Measurements from ENCODE around the gene NR1H4.

Gene NR1H4

GRCh38 chr12:100521958-100522357, 48.3 kb downstream of the NR1H4 start:
- no peak for TF ChIP-seq CTCF (IDR thresholded peaks at IDR 0.05; ENCODE audit: insufficient read depth, low read depth, low read length, missing control alignments)
- no peak for DNase-seq (ENCODE audit: low read depth)
- H3K4me3 ChIP-seq (ENCODE audit: low read length): no peak overlapping the region

DNA sequence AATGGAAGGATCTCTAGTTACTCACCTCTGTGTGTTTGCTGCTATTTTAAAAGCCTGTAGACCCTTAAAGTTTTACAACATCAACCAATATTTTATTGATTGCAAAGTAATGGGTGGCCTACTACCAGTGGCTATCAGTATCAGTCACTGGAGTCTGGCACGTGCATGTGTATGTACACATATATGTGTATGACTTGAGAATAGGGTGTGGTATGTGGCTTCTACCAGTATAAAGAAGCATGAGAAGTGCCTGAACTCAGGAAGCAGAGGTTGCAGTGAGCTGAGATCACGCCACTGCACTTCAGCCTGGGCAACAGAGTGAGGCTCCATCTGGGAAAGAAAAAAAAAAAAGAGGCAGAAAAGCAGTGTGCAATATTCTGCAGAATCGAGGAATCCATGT, 54.4 kb downstream of the NR1H4 start:
- TF ChIP-seq CTCF (IDR thresholded peaks at IDR 0.05; ENCODE audit: insufficient read depth, low read depth, low read length, missing control alignments): no peak
- no peak for DNase-seq (ENCODE audit: low read depth)
- H3K4me3 ChIP-seq (ENCODE audit: low read length): no peak overlapping the region

DNA sequence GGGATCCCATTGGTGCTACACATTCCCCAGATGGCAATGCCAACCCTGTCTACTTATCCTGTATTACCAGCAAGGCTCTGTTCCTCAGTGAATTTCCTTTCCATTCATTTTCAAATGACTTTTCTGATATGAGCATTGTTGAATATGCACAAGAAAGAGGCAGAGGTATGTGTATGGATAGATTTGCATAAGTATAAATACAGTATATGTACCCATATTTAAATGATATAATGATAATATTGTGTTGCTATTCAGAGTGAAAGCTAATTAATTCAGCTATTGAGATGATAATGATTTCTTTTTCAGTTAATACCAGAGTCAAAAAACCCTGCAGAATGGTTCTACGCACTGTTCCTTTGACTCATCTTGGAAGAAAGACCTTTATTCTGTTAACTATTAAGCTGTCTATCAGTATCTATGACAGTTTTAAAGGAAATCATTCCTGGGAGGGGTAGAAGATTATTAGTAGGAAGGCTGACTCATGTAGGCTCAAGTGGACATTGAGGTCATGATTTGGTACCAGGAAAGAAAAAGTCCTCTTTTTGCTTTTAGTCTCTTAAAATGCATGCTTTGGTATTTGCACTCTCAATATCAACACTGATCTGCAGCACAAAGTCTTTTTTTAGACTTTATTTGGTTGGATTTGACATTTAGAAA, 54.9 kb downstream of the NR1H4 start:
- TF ChIP-seq CTCF (IDR thresholded peaks at IDR 0.05; ENCODE audit: insufficient read depth, low read depth, low read length, missing control alignments): no peak
- no peak overlapping the region for H3K4me3 ChIP-seq (ENCODE audit: low read length)
- DNase-seq (ENCODE audit: low read depth): no peak

GRCh38 chr12:100529756-100530350, 56.2 kb downstream of the NR1H4 start:
- no peak for DNase-seq (ENCODE audit: low read depth)
- TF ChIP-seq CTCF (IDR thresholded peaks at IDR 0.05; ENCODE audit: insufficient read depth, low read depth, low read length, missing control alignments): no peak
- no peak overlapping the region for H3K4me3 ChIP-seq (ENCODE audit: low read length)

DNA sequence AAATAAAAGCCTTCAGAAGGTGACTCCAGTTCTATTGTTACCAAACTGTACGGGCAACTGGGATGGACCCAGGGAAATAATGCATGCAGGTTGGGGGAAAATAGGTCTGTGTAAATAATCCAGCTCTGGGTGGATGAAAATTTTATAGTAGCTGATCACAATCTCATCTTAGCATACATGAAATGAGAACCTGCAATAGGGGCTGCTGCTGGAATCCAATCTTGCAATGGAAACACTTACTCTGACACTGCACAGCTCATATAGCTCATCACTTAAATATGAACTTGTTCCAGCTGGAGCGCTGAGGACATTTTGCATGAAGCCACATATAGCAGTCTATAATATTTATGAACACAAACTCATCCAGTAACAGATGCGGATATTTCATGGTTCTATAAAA, 59.7 kb downstream of the NR1H4 start:
- TF ChIP-seq CTCF (IDR thresholded peaks at IDR 0.05; ENCODE audit: insufficient read depth, low read depth, low read length, missing control alignments): no peak
- DNase-seq (ENCODE audit: low read depth): no peak
- no peak overlapping the region for H3K4me3 ChIP-seq (ENCODE audit: low read length)

DNA sequence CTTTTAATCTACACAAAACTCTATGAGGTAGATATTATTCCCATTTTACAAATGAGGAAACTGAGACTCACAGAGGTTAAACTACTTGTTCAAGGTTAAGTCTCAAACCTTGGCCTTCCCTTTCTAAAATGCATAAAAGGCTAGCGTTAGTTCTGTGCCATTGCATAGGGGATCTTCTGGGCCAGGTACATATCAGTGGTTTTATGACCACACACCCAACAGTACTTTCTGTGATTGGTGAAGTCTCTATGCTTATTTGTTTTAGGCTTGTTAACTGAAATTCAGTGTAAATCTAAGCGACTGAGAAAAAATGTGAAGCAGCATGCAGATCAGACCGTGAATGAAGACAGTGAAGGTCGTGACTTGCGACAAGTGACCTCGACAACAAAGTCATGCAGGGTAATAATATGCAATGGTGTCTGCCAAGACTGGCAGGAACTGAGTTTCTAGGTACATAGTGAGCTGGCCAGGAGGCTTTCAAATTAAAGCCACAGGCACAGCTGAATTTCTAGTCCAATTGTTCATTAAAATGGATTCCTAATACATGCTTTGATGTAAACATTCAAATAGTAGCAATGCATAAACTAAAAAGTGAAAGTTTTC, 61.1 kb downstream of the NR1H4 start:
- TF ChIP-seq CTCF (IDR thresholded peaks at IDR 0.05; ENCODE audit: insufficient read depth, low read depth, low read length, missing control alignments): no peak
- no peak overlapping the region for H3K4me3 ChIP-seq (ENCODE audit: low read length)
- DNase-seq (ENCODE audit: low read depth): no peak
